ENCODE measurements around the gene CMTM3. TPM values are rescaled to one million over a fixed set of nuclear protein-coding genes. Genes with fewer than 3 reads are reported as not detected.

Gene CMTM3
- total RNA-seq, 1 experiment from 2014 or later: 12.8 TPM

DNA sequence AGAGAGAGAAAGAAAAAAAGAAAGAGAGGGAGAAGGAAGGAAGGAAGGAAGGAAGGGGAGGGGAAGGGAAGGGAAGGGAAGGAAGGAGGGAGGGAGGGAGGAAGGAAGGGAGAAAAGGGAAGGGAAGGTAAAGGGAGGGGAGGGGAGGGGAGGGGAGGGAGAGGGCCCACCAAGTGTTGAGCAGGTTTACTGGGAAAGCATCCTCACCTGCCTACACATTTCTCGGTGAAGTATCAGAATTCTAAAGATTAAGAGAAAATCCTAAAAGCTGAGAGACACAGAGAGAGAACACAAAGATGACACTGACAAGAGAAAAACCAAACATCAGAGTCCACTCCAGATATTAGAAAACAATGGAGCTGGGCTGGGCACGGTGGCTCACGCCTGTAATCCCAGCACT is 12.3 kb upstream of the CMTM3 start:
- H3K9me3 ChIP-seq (ENCODE audit: control insufficient read depth in 1 of 2, insufficient read depth in 1 of 2, low read depth in 1 of 2, low read length in 2 of 2): no peaks in the 10 kb centered on the region
- CTCF ChIA-PET: no interaction called here
- no peaks in the 10 kb centered on the region for H3K9me2 ChIP-seq (ENCODE audit: insufficient read depth)
- DNase-seq (ENCODE audit: low read depth, low spot score) (no peak), ATAC-seq (no peak)
- no peak overlapping the region for H3K9ac ChIP-seq (ENCODE audit: low read length)
- no peak overlapping the region for H3K27ac ChIP-seq (ENCODE audit: low read depth, low read length)
- RAD21 ChIA-PET (ENCODE audit: low non-redundant PET in 1 of 2, low total read pairs in 2 of 2, uncharacterized antibody in 2 of 2, unreplicated experiment in 2 of 2): no interaction called here
- H3K36me3 ChIP-seq (ENCODE audit: control insufficient read depth in 1 of 2, insufficient read depth in 2 of 2, low read length in 2 of 2): no peaks in the 10 kb centered on the region
- no peak overlapping the region for H3K4me3 ChIP-seq (replicated peaks in 1 of 2; ENCODE audit: low read depth in 1 of 2, low read length in 2 of 2)
- H2AFZ ChIP-seq (ENCODE audit: low read depth, low read length, poor library complexity, severe bottlenecking): no peak overlapping the region
- H3K27me3 ChIP-seq (ENCODE audit: insufficient read depth, low read length): no peaks in the 10 kb centered on the region
- intact Hi-C loops (cut with micrococcal nuclease): no loop called here
- no peak overlapping the region for H3K4me2 ChIP-seq (ENCODE audit: low read length)
- no peaks in the 10 kb centered on the region for H3K79me2 ChIP-seq (ENCODE audit: insufficient read depth, low read length)
- no TSS peak for BruUV-seq (replicated peaks)
- POLR2A ChIA-PET: interaction anchor here (0.6 kb wide), 1 partner anchor 9 kb away, joined by 3 read pairs; no protein-coding TSS in a partner anchor
- no peak for TF ChIP-seq CBX3 (IDR thresholded peaks at IDR 0.05; ENCODE audit: low read depth)
- TF ChIP-seq EZH2phosphoT487 (IDR thresholded peaks at IDR 0.05; ENCODE audit: borderline replicate concordance): no peak
- no peak for TF ChIP-seq RAD21 (IDR thresholded peaks at IDR 0.05; ENCODE audit: low read depth)
- no peak for TF ChIP-seq POLR2AphosphoS5 (IDR thresholded peaks at IDR 0.05; ENCODE audit: low read depth, low read length)
- no peak for TF ChIP-seq JUND (IDR thresholded peaks at IDR 0.05)
- TF ChIP-seq YY1 (IDR thresholded peaks at IDR 0.05; ENCODE audit: extremely low read depth, insufficient replicate concordance, low read depth, low read length): no peak
- no peak for TF ChIP-seq ELF1 (IDR thresholded peaks at IDR 0.05; ENCODE audit: borderline replicate concordance, low read depth)
- TF ChIP-seq, protein P1, sequence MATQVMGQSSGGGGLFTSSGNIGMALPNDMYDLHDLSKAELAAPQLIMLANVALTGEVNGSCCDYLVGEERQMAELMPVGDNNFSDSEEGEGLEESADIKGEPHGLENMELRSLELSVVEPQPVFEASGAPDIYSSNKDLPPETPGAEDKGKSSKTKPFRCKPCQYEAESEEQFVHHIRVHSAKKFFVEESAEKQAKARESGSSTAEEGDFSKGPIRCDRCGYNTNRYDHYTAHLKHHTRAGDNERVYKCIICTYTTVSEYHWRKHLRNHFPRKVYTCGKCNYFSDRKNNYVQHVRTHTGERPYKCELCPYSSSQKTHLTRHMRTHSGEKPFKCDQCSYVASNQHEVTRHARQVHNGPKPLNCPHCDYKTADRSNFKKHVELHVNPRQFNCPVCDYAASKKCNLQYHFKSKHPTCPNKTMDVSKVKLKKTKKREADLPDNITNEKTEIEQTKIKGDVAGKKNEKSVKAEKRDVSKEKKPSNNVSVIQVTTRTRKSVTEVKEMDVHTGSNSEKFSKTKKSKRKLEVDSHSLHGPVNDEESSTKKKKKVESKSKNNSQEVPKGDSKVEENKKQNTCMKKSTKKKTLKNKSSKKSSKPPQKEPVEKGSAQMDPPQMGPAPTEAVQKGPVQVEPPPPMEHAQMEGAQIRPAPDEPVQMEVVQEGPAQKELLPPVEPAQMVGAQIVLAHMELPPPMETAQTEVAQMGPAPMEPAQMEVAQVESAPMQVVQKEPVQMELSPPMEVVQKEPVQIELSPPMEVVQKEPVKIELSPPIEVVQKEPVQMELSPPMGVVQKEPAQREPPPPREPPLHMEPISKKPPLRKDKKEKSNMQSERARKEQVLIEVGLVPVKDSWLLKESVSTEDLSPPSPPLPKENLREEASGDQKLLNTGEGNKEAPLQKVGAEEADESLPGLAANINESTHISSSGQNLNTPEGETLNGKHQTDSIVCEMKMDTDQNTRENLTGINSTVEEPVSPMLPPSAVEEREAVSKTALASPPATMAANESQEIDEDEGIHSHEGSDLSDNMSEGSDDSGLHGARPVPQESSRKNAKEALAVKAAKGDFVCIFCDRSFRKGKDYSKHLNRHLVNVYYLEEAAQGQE (IDR thresholded peaks at IDR 0.05; ENCODE audit: low read depth): no peak
- TF ChIP-seq EGR1 (IDR thresholded peaks at IDR 0.05; ENCODE audit: low read depth): no peak
- TF ChIP-seq EZH2 (IDR thresholded peaks at IDR 0.05): no peak
- TF ChIP-seq, protein P2, sequence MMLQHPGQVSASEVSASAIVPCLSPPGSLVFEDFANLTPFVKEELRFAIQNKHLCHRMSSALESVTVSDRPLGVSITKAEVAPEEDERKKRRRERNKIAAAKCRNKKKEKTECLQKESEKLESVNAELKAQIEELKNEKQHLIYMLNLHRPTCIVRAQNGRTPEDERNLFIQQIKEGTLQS (IDR thresholded peaks at IDR 0.05): no peak
- no peaks in the 10 kb centered on the region for H4K20me1 ChIP-seq (ENCODE audit: insufficient read depth)
- no peaks in the 10 kb centered on the region for H3K4me1 ChIP-seq (ENCODE audit: control insufficient read depth in 1 of 2, insufficient read depth in 2 of 2, low read length in 2 of 2)

Measured in HCT116 (cell line).